Measurements from ENCODE around the gene NPB.

NPB gene

DNA sequence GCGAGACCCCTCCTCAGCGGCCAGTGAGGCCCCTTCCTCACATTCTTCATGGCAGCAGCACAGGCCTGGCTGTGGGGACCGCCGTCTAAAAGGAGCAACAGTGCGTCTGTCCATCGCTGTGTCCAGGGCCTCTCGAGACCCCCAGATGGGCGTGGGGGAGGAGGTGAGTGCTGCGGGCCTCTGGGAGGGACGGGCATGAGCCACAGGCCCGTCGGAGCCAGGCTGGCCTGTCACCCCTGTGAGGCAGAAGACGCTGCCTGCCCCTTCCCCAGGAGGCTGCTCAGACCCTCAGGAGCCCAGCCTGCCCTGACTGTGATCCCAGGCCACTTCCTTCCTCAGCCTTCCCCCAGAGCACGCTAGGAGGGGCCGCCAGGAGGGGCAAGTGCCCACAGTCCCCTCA is 37.2 kb downstream of the NPB start:
- H3K4me3 ChIP-seq (ENCODE audit: low read depth, low read length), result no peak overlapping the region

DNA sequence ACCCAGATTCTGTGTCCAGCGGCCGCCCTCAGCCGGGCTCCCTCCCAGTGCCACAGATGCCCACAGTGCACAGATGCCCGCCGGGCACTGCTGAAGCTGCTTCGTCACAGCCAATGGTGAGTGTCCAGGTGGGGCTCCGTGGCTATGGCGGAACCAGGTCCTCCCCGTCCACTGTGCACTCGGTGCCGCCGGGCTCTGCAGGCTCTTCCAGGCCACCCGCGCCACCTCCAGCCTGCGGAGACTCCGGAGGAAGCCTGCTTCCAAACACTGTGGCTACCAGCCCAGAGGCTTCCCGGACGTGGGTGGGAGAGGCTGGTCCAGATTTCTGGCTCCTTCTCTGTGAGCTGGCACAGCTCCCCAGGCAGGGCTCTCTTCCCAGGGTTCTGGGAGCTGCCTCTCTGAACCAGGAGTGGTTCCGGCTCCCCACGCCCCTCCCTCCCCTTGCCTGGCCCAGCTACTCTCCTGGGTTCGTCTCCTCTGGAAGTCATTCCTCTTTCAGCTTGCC is 37.9 kb downstream of the NPB start:
- no peak overlapping the region for H3K4me3 ChIP-seq (ENCODE audit: low read depth, low read length)

DNA sequence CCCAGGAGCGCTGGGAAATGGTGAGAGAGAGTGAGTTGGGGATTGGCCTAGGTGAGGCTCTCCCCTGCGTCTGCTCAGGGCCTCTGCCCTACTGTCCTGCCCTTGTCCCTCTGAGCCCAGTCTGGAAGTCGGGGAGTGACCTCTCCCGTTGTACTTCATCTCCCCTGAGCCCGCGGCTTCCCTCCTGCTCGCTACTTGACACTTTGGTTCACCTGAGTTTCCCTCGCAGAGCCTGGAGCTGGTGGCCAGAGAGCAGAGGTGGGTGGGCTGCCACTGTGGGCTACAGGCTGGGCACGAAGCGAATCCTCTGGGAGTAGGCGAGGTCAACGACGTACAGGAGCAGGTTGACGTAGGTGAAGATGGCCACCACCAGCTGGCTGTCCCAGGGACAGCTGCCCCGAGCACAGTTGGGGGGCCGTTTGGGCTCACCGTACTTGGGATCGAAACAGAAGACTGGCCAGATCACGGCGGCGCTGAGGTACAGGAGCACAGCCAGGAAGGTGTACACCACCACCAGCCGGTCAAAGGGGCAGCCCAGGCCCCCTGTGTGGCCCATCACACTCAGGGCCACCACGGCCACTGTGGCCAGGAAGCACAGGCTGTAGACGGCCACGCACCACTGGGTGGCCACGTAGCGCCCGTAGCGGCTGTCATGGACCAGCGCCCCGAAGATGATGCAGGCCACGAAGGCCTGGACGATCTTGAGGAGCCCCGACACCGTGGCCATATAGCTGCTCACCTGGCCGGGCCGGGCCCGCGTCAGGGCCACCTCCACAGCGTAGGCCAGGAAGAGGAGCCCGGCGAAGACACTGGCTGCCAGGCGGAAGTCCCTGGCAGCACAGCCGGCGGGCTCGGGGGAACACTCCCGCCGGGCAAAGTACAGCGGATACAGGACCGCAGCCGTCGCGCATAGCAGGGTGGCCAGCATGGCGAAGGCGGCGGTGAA is 38.8 kb downstream of the NPB start:
- no peak overlapping the region for H3K4me3 ChIP-seq (ENCODE audit: low read depth, low read length)

GRCh38 chr17:81941484-81942166 is 39.6 kb downstream of the NPB start:
- H3K4me3 ChIP-seq (ENCODE audit: low read depth, low read length), result no peak overlapping the region

GRCh38 chr17:81942167-81942553 is 40.1 kb downstream of the NPB start:
- no peak overlapping the region for H3K4me3 ChIP-seq (ENCODE audit: low read depth, low read length)

- no peak overlapping the region for H3K4me3 ChIP-seq (ENCODE audit: low read depth, low read length)
Measured at GRCh38 chr17:81944858-81945257, 42.8 kb downstream of the NPB start.

- H3K4me3 ChIP-seq (ENCODE audit: low read depth, low read length), result no peak within 1 kb of the TSS
Measured at GRCh38 chr17:81947189-81947588, 45.2 kb downstream of the NPB start, which contains the start of gene MYADML2. MYADML2 (minus strand) TSS chr17:81947233; CDS start chr17:81941741, 5,492 bp downstream.

DNA sequence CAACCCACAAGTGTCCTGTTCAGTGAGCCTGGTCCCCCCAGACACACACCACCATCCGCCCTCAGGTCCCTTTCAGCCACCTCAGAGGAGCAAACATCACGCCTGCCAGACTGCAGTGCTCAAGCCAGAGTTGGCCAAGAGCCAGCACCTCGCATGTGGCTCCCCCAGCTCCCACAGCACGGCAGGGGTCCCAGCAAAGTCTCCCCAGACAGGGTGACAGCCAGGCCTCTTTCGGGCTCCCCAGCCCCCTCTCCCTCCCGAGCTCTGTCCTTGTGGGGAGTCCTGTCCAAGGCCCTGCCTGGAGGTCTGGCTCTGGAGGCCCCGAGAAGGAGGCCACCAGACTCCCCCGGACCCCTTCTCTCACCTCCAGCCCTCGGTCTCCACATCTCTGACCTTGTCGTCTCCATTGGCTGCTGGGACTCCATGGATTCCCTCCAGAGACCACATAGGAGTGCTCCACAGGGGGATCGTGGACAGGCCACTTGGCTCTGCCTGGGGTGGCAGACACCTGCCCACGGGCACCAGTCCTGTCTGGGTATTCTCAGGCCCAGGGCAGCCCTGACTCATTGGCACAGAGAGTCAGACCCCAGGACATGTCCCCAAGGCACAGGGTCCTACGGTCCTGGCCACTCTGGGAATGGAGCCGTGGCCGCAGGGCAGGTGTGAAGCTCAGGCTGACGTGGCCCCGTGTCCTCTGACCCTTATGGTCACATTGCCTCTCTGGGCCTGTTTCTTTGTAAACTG is 46.8 kb downstream of the NPB start:
- H3K4me3 ChIP-seq (ENCODE audit: low read depth, low read length), result no peak overlapping the region

DNA sequence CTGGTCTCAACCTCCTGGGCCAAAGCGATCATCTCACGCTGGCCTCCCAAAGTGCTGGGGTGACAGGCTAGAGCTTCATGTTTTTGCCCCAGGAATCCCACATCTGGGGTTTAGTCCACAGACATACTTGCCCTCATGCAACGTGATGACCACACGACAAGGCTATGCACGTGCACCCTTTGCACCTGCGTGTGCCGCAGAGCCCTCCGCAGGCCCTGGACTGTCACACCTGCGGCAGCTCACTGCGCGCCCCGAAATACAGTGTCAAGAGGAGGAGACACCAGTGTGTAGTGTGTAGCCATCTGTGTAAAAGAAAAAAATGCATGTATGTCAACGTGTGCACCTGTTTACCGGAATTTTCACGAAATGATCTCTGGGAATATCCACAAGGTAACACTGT is 48.5 kb downstream of the NPB start:
- H3K4me3 ChIP-seq (ENCODE audit: low read depth, low read length), result no peak overlapping the region

- H3K4me3 ChIP-seq (ENCODE audit: low read depth, low read length), result no peak overlapping the region
Measured at GRCh38 chr17:81951785-81952684, 50.0 kb downstream of the NPB start.
